Left lung (tissue), 10 donors: ENCODE data around the gene SLC39A10. TPM values are rescaled to one million over a fixed set of nuclear protein-coding genes. Genes with fewer than 3 reads are reported as not detected.

ENCODE experiments used
- ATAC-seq: fragments of 200-7000 bp; cut with Tn5 transposase; one replicate; pipeline ENCODE4 v1.9.1; 2020; ENCODE audit warnings: moderate library complexity
- DNase-seq, 4 donors: peaks; one replicate each; pipeline ENCODE4 v3.0.0-alpha.2; 2013 to 2020
- H3K27ac ChIP-seq, 2 donors: fragments of 200-600 bp; sonication (generic) in 1 of 2; one replicate each; pipeline versions ENCODE4 v1.5.0 to v1.8.0; 2020 to 2021
- H3K27me3 ChIP-seq, 2 donors: fragments of 200-600 bp; sonication (generic) in 1 of 2; one replicate each; pipeline versions ENCODE4 v1.5.0 to v1.8.0; 2020 to 2021
- H3K36me3 ChIP-seq, 2 donors: fragments of 200-600 bp; sonication (generic) in 1 of 2; one replicate each; pipeline versions ENCODE4 v1.5.0 to v1.8.0; 2020 to 2021
- H3K4me1 ChIP-seq, 2 donors: fragments of 200-600 bp; one replicate each; pipeline ENCODE4 v1.8.0; 2021
- H3K4me3 ChIP-seq, 2 donors: fragments of 200-600 bp; sonication (generic) in 1 of 2; one replicate each; pipeline versions ENCODE4 v1.5.0 to v1.8.0; 2020 to 2021; ENCODE audit warnings: mild to moderate bottlenecking in 1 of 2
- H3K9me3 ChIP-seq, 2 donors: fragments of 200-600 bp; sonication (generic) in 1 of 2; one replicate each; pipeline versions ENCODE4 v1.5.0 to v1.8.0; 2020 to 2021
- intact Hi-C, 2 donors: fragments of 100-400 bp; cut with DNase I; formaldehyde crosslinking; loops; one replicate each; pipeline versions ENCODE4 v1.11.2 to v1.14.2; 2022
- polyA plus RNA-seq, 6 donors: library from polyadenylated mRNA; unstranded; fragments of 120-200 nt; gene quantifications; one replicate each; pipeline ENCODE4 v1.2.1, GENCODE V29; 2013; ENCODE audit not compliant: insufficient read length in 6 of 6
- total RNA-seq, 2 donors: library from RNA; stranded (reverse); fragmentation: NEBNext Ultra II Directional; extraction: Animal tissue kit (Norgen Biotek cat#: 25700); gene quantifications; one replicate each; pipeline ENCODE4 v1.2.1, GENCODE V29; 2021
- TF ChIP-seq, protein P1 (sequence below), 2 donors: fragments of 200-600 bp; sonication (generic) in 1 of 2; IDR thresholded peaks; one replicate each; pipeline versions ENCODE4 v1.5.0 to v1.8.0; 2021; ENCODE audit warnings: antibody characterized with exemption in 2 of 2
- donor health status: DM: no; HTN: yes; CAD: no.
- donor health status: DM: no; HTN: no; CAD: no.

SLC39A10 gene
- total and polyA plus RNA-seq, 8 donors: 25.7 to 58.8 (median 42.3) TPM

GRCh38 chr2:195735347-195735746 is 78.3 kb downstream of the SLC39A10 start:
- Histone ChIP-seq H3K36me3 (peaks cover 0 to 20% of the 10 kb centered on the region in 2 donors), H3K27me3 (no peaks in the 10 kb centered on the region), H3K4me1 (no peaks in the 10 kb centered on the region), H3K9me3 (no peaks in the 10 kb centered on the region), H3K4me3 (no peak overlapping the region), H3K27ac (no peak overlapping the region)
- TF ChIP-seq, protein P1, sequence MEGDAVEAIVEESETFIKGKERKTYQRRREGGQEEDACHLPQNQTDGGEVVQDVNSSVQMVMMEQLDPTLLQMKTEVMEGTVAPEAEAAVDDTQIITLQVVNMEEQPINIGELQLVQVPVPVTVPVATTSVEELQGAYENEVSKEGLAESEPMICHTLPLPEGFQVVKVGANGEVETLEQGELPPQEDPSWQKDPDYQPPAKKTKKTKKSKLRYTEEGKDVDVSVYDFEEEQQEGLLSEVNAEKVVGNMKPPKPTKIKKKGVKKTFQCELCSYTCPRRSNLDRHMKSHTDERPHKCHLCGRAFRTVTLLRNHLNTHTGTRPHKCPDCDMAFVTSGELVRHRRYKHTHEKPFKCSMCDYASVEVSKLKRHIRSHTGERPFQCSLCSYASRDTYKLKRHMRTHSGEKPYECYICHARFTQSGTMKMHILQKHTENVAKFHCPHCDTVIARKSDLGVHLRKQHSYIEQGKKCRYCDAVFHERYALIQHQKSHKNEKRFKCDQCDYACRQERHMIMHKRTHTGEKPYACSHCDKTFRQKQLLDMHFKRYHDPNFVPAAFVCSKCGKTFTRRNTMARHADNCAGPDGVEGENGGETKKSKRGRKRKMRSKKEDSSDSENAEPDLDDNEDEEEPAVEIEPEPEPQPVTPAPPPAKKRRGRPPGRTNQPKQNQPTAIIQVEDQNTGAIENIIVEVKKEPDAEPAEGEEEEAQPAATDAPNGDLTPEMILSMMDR (IDR thresholded peaks at IDR 0.05): no peak
- DNase-seq (no peak), ATAC-seq (no peak)
- intact Hi-C loops: no loop called here

- Histone ChIP-seq H3K27me3 (no peaks in the 10 kb centered on the region), H3K9me3 (no peaks in the 10 kb centered on the region), H3K27ac (no peak overlapping the region), H3K4me3 (no peak overlapping the region), H3K4me1 (no peaks in the 10 kb centered on the region), H3K36me3 (peaks cover 0 to 17% of the 10 kb centered on the region in 2 donors)
- intact Hi-C loops: no loop called here
- TF ChIP-seq, protein P1 (IDR thresholded peaks at IDR 0.05): no peak
- no peak for ATAC-seq
- DNase-seq: peak in 2 of 4 donors; percentile 27 to 48
Measured at GRCh38 chr2:195737511-195738325, 80.7 kb downstream of the SLC39A10 start.

- H3K27me3 ChIP-seq: no peaks in the 10 kb centered on the region
- TF ChIP-seq, protein P1 (IDR thresholded peaks at IDR 0.05): no peak
Measured at GRCh38 chr2:195741191-195741590, 84.2 kb downstream of the SLC39A10 start.

GRCh38 chr2:195756218-195756942 is 99.4 kb downstream of the SLC39A10 start:
- Histone ChIP-seq H3K27me3 (no peaks in the 10 kb centered on the region), H3K9me3 (peaks cover 0 to 3% of the 10 kb centered on the region in 2 donors), H3K4me1 (no peaks in the 10 kb centered on the region), H3K4me3 (no peak overlapping the region), H3K27ac (no peak overlapping the region), H3K36me3 (no peaks in the 10 kb centered on the region)
- DNase-seq (no peak), ATAC-seq (peak; percentile 63)
- intact Hi-C loops: no loop called here
- TF ChIP-seq, protein P1 (IDR thresholded peaks at IDR 0.05): no peak

More at GRCh38 chr2:195741191-195741590, 84.2 kb downstream of the SLC39A10 start:
- peaks cover 0 to 13% of the 10 kb centered on the region in 2 donors for H3K36me3 ChIP-seq
- H3K4me1 ChIP-seq: no peaks in the 10 kb centered on the region
- H3K9me3 ChIP-seq: peaks cover 0 to under 1% of the 10 kb centered on the region in 2 donors
- ATAC-seq (no peak), DNase-seq (no peak)
- H3K4me3 ChIP-seq: no peak overlapping the region
- intact Hi-C loops: no loop called here
- no peak overlapping the region for H3K27ac ChIP-seq

- Histone ChIP-seq H3K4me1 (no peaks in the 10 kb centered on the region), H3K27me3 (no peaks in the 10 kb centered on the region), H3K36me3 (no peaks in the 10 kb centered on the region), H3K27ac (no peak overlapping the region), H3K9me3 (peaks cover 0 to 9% of the 10 kb centered on the region in 2 donors), H3K4me3 (no peak overlapping the region)
- ATAC-seq: no peak
- intact Hi-C loops: no loop called here
- DNase-seq: no peak
- TF ChIP-seq, protein P1 (IDR thresholded peaks at IDR 0.05): no peak
Measured at GRCh38 chr2:195758846-195759245, 101.8 kb downstream of the SLC39A10 start.
